Right cardiac atrium (tissue), 5 donors: Measurements from ENCODE around the gene TMEM150C. TPM values are rescaled to one million over a fixed set of nuclear protein-coding genes. Genes with fewer than 3 reads are reported as not detected.

ENCODE experiments used
- ATAC-seq, 2 donors: fragments of 200-7000 bp; cut with Tn5 transposase; one replicate each; pipeline versions ENCODE4 v1.8.0 to v1.9.1; 2020; ENCODE audit warnings: moderate library complexity in 2 of 2, mild to moderate bottlenecking in 1 of 2
- DNase-seq, 3 donors: peaks; one replicate each; pipeline ENCODE4 v3.0.0-alpha.2; 2020
- H3K27ac ChIP-seq: one replicate; pipeline ENCODE4 v1.5.1; 2013; ENCODE audit warnings: mild to moderate bottlenecking, low read length, control low read depth, moderate library complexity
- H3K27me3 ChIP-seq: one replicate; pipeline ENCODE4 v1.6.1; 2013; ENCODE audit not compliant: control insufficient read depth, insufficient read depth
- H3K4me1 ChIP-seq: one replicate; pipeline ENCODE4 v1.6.1; 2013; ENCODE audit warnings: low read length; ENCODE audit not compliant: control insufficient read depth, insufficient read depth
- H3K4me3 ChIP-seq: one replicate; pipeline ENCODE4 v1.5.1; 2013; ENCODE audit warnings: low read length, control low read depth
- H3K9me3 ChIP-seq: one replicate; pipeline ENCODE4 v1.6.1; 2013; ENCODE audit warnings: low read length; ENCODE audit not compliant: control insufficient read depth
- WGBS: extraction: QIAGEN DNeasy Blood & Tissue Kit; methylation state at CpG from one replicate; pipeline ENCODE4 v1.1.7; 2013; 5-methylcytosine and 5-hydroxymethylcytosine counted together
- intact Hi-C, 4 donors: fragments of 100-400 bp; cut with DNase I; formaldehyde crosslinking; loops; one replicate each; pipeline versions ENCODE4 v1.11.0 to v1.14.0; 2022 to 2023
- polyA plus RNA-seq: library from polyadenylated mRNA; stranded (reverse); fragments of 200-250 nt; gene quantifications from one replicate; pipeline ENCODE4 v1.2.3, GENCODE V29; 2013
- total RNA-seq, 4 donors: library from RNA; stranded (reverse); fragmentation: NEBNext Ultra II Directional; extraction: Animal tissue kit (Norgen Biotek cat#: 25700); gene quantifications; one replicate each; pipeline ENCODE4 v1.2.1, GENCODE V29; 2021
- donor health status: healthy with polysubstance abuse.
- donor health status: DM: no; HTN: yes; CAD: no.
- donor health status: DM: no; HTN: no; CAD: no.
- donor health status: DM: no; HTN: yes; CAD: no; lungs with severe emphysema.
- donor health status: DM: yes; HTN: yes; CAD: no.

TMEM150C gene
- total and polyA plus RNA-seq, 5 donors: 11.3 to 18.6 (median 15.6) TPM

- WGBS: 69% methylated on average over 5 of the region's 5 CpGs
Observed at GRCh38 chr4:82591592-82591991, 29.8 kb upstream of the TMEM150C start.

GRCh38 chr4:82589756-82590155 lies 28.0 kb upstream of the TMEM150C start:
- Histone ChIP-seq H3K27ac (no peak overlapping the region), H3K4me1 (no peaks in the 10 kb centered on the region), H3K4me3 (no peak overlapping the region), H3K27me3 (no peaks in the 10 kb centered on the region), H3K9me3 (no peaks in the 10 kb centered on the region)
- 82% methylated on average over 1 of the region's 1 CpG for WGBS
- intact Hi-C loops: no loop called here
- DNase-seq: no peak
- no peak for ATAC-seq

More at GRCh38 chr4:82591592-82591991, 29.8 kb upstream of the TMEM150C start:
- DNase-seq: no peak
- H3K27ac ChIP-seq: no peak overlapping the region
- ATAC-seq: no peak
- H3K27me3 ChIP-seq: no peaks in the 10 kb centered on the region
- H3K4me1 ChIP-seq: no peaks in the 10 kb centered on the region
- intact Hi-C loops: no loop called here
- no peaks in the 10 kb centered on the region for H3K9me3 ChIP-seq
- no peak overlapping the region for H3K4me3 ChIP-seq

- Histone ChIP-seq H3K27ac (no peak overlapping the region), H3K27me3 (no peaks in the 10 kb centered on the region), H3K9me3 (no peaks in the 10 kb centered on the region), H3K4me1 (no peaks in the 10 kb centered on the region), H3K4me3 (no peak overlapping the region)
- DNase-seq (no peak), ATAC-seq (no peak)
- WGBS: 92% methylated on average over 2 of the region's 2 CpGs
- intact Hi-C loops: no loop called here
Observed at GRCh38 chr4:82588771-82589270, 27.0 kb upstream of the TMEM150C start.

GRCh38 chr4:82587826-82588540 lies 26.2 kb upstream of the TMEM150C start:
- 89% methylated on average over 8 of the region's 8 CpGs for WGBS
- Histone ChIP-seq H3K27ac (no peak overlapping the region), H3K4me1 (no peaks in the 10 kb centered on the region), H3K4me3 (no peak overlapping the region), H3K27me3 (no peaks in the 10 kb centered on the region), H3K9me3 (no peaks in the 10 kb centered on the region)
- intact Hi-C loops: no loop called here
- no peak for ATAC-seq
- no peak for DNase-seq

- no peak overlapping the region for H3K4me3 ChIP-seq
- H3K27ac ChIP-seq: no peak overlapping the region
- no peaks in the 10 kb centered on the region for H3K9me3 ChIP-seq
- intact Hi-C loops: no loop called here
- peak in 1 of 3 donors; percentile 42 for DNase-seq
- no peaks in the 10 kb centered on the region for H3K4me1 ChIP-seq
- H3K27me3 ChIP-seq: no peaks in the 10 kb centered on the region
- ATAC-seq: no peak
- WGBS: 78% methylated on average over 8 of the region's 8 CpGs
Observed at GRCh38 chr4:82585690-82586435, 24.1 kb upstream of the TMEM150C start.

- Histone ChIP-seq H3K9me3 (no peaks in the 10 kb centered on the region), H3K4me1 (no peaks in the 10 kb centered on the region), H3K27me3 (no peaks in the 10 kb centered on the region), H3K4me3 (no peak overlapping the region), H3K27ac (no peak overlapping the region)
- ATAC-seq: no peak
- WGBS: 52% methylated on average over 3 of the region's 3 CpGs
- DNase-seq: no peak
- intact Hi-C loops: no loop called here
Observed at GRCh38 chr4:82584931-82585330, 23.1 kb upstream of the TMEM150C start.

- intact Hi-C loops: no loop called here
- H3K27me3 ChIP-seq: no peaks in the 10 kb centered on the region
- no peak overlapping the region for H3K4me3 ChIP-seq
- WGBS: 77% methylated on average over 5 of the region's 5 CpGs
- H3K4me1 ChIP-seq: no peaks in the 10 kb centered on the region
- no peak for ATAC-seq
- no peak for DNase-seq
- H3K27ac ChIP-seq: no peak overlapping the region
- H3K9me3 ChIP-seq: no peaks in the 10 kb centered on the region
Observed at GRCh38 chr4:82583897-82584587, 22.3 kb upstream of the TMEM150C start.

GRCh38 chr4:82579932-82580331 lies 18.1 kb upstream of the TMEM150C start:
- whole genome bisulfite sequencing: 85% methylated on average over 5 of the region's 5 CpGs
- H3K4me1 ChIP-seq: no peaks in the 10 kb centered on the region
- H3K27ac ChIP-seq: no peak overlapping the region
- ATAC-seq: no peak
- H3K4me3 ChIP-seq: no peak overlapping the region
- no peaks in the 10 kb centered on the region for H3K9me3 ChIP-seq
- intact Hi-C loops: no loop called here
- no peak for DNase-seq
- H3K27me3 ChIP-seq: no peaks in the 10 kb centered on the region

- Histone ChIP-seq H3K27me3 (no peaks in the 10 kb centered on the region), H3K4me1 (no peaks in the 10 kb centered on the region), H3K27ac (no peak overlapping the region), H3K4me3 (no peak overlapping the region), H3K9me3 (no peaks in the 10 kb centered on the region)
- ATAC-seq: peak; percentile 54 to 77
- WGBS: 71% methylated on average over 2 of the region's 2 CpGs
- intact Hi-C loops: no loop called here
- no peak for DNase-seq
Observed at GRCh38 chr4:82578935-82579334, 17.1 kb upstream of the TMEM150C start.

GRCh38 chr4:82577451-82577850 lies 15.7 kb upstream of the TMEM150C start:
- Histone ChIP-seq H3K4me3 (no peak overlapping the region), H3K9me3 (no peaks in the 10 kb centered on the region), H3K4me1 (no peaks in the 10 kb centered on the region), H3K27me3 (no peaks in the 10 kb centered on the region), H3K27ac (no peak overlapping the region)
- DNase-seq: no peak
- no peak for ATAC-seq
- 83% methylated on average over 1 of the region's 1 CpG for WGBS
- intact Hi-C loops: no loop called here

GRCh38 chr4:82569727-82570126 lies 7.9 kb upstream of the TMEM150C start:
- Histone ChIP-seq H3K9me3 (no peaks in the 10 kb centered on the region), H3K27ac (no peak overlapping the region), H3K4me3 (no peak overlapping the region), H3K4me1 (no peaks in the 10 kb centered on the region), H3K27me3 (no peaks in the 10 kb centered on the region)
- 60% methylated on average over 3 of the region's 3 CpGs for WGBS
- intact Hi-C loops: no loop called here
- no peak for DNase-seq
- no peak for ATAC-seq
